ENCODE results near the gene DDX54.

The DDX54 gene

DNA sequence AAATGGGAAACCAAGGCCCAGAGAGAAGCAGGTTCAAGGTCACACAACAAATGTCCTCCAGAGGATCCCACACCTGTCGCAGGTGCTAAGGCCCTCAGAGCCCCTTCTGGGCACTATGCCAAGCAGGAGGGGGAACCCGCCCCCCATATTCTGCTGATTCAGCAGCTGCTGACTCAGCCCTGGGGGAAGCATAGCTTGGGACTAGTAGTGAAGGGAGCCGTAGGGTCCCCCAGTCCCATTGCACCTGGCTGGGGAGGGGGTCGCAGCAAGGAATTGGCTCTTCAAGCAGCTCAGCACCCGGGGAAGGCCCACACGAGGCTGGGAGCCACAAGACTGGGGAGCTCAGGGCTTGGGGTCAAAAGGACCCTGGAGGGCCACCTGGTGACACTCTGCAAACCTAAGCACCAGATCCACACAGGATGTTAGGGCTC is 50.7 kb downstream of the DDX54 start:
- no peak for DNase-seq (ENCODE audit: low read depth)
- in situ Hi-C loops (cut with HindIII; ENCODE audit: low sequenced_read_pairs): no loop called here
- H3K4me3 ChIP-seq (ENCODE audit: low read depth, low read length): no peak overlapping the region
- TF ChIP-seq, protein P1, sequence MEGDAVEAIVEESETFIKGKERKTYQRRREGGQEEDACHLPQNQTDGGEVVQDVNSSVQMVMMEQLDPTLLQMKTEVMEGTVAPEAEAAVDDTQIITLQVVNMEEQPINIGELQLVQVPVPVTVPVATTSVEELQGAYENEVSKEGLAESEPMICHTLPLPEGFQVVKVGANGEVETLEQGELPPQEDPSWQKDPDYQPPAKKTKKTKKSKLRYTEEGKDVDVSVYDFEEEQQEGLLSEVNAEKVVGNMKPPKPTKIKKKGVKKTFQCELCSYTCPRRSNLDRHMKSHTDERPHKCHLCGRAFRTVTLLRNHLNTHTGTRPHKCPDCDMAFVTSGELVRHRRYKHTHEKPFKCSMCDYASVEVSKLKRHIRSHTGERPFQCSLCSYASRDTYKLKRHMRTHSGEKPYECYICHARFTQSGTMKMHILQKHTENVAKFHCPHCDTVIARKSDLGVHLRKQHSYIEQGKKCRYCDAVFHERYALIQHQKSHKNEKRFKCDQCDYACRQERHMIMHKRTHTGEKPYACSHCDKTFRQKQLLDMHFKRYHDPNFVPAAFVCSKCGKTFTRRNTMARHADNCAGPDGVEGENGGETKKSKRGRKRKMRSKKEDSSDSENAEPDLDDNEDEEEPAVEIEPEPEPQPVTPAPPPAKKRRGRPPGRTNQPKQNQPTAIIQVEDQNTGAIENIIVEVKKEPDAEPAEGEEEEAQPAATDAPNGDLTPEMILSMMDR (IDR thresholded peaks at IDR 0.05; ENCODE audit: low read depth, low read length, missing control alignments): no peak

DNA sequence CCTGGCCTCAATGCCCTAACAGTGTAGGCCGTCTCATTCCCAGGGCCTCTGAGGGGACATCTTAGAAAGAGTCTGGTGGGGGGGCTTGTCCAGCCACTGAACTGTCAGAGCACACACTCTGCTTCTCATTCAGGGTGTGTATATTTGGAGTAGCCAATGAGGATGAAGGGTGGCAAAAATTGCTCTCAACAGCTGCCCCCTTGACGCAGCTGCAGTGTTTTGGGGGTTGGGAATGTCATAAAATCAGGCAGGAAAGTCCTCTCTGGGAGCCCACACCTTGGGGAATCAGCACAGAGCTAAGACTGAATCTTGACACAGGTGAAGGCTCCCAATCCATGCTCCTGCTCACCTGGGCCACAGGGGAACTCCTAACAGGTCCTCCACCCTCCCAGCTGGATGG is 51.2 kb downstream of the DDX54 start:
- in situ Hi-C loops (cut with HindIII; ENCODE audit: low sequenced_read_pairs): no loop called here
- TF ChIP-seq, protein P1 (IDR thresholded peaks at IDR 0.05; ENCODE audit: low read depth, low read length, missing control alignments): no peak
- DNase-seq (ENCODE audit: low read depth): no peak
- H3K4me3 ChIP-seq (ENCODE audit: low read depth, low read length): no peak overlapping the region

DNA sequence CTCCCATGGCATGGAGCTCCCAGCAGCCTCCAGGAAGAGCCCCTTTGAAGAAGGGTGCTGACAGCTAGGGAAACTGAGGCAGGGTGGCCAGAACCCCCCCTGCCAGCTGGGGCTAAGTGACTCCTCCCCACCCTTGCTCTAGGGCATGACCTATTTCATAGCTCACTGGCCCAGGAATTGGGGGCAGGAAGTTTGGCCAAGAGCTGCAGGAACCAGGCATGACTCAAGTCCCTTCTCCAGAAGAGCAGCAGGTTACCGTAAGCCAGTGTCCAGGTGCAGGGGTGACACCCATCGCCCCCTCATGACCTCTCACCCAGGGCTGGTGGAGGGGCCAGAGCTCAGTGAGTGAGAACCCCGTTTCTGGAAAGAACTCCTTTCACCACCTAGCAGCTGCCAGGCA is 51.6 kb downstream of the DDX54 start:
- TF ChIP-seq, protein P1 (IDR thresholded peaks at IDR 0.05; ENCODE audit: low read depth, low read length, missing control alignments): no peak
- in situ Hi-C loops (cut with HindIII; ENCODE audit: low sequenced_read_pairs): no loop called here
- no peak for DNase-seq (ENCODE audit: low read depth)
- no peak overlapping the region for H3K4me3 ChIP-seq (ENCODE audit: low read depth, low read length)

DNA sequence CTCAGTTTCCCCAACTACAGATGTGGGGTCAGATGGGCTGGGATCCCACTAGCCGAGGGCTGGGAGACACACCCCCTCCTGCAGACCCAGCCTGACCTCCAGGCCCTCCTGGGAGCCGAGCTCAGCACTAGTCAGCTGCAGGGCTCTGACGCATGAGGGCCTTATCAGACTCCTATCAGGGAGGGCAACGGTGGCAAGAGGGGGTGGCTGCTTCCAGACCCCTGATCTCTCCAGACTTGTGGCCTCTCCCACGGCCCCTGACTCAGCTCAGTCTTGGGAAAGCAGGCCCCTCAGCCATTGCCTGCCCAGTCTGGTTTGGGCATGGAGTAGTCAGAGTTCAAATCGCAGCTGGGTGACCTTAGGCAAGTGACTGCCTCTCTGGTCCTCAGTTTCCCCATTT is 52.2 kb downstream of the DDX54 start:
- TF ChIP-seq, protein P1 (IDR thresholded peaks at IDR 0.05; ENCODE audit: low read depth, low read length, missing control alignments): no peak
- no peak overlapping the region for H3K4me3 ChIP-seq (ENCODE audit: low read depth, low read length)
- in situ Hi-C loops (cut with HindIII; ENCODE audit: low sequenced_read_pairs): no loop called here
- DNase-seq (ENCODE audit: low read depth): no peak

DNA sequence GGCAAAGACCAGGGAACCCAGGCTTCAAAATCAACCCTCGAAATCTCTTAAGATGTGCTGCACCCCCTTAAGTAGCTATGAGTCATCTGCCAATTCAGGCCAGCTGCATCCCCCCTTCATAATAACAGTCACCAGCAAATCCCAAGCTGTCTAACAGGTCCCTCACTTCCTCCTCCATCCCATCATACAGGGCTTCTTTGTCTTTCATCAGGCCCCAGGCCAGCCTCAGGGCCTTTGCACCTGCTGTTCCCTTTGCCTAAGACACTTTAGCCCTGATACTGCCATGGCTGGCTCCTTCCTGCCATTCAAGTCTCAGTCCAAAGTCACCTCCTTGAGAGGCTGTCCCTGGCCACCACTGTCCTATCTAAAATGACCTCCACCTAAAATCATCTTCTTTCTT is 53.7 kb downstream of the DDX54 start:
- in situ Hi-C loops (cut with HindIII; ENCODE audit: low sequenced_read_pairs): no loop called here
- TF ChIP-seq, protein P1 (IDR thresholded peaks at IDR 0.05; ENCODE audit: low read depth, low read length, missing control alignments): no peak
- no peak overlapping the region for H3K4me3 ChIP-seq (ENCODE audit: low read depth, low read length)
- DNase-seq (ENCODE audit: low read depth): no peak

DNA sequence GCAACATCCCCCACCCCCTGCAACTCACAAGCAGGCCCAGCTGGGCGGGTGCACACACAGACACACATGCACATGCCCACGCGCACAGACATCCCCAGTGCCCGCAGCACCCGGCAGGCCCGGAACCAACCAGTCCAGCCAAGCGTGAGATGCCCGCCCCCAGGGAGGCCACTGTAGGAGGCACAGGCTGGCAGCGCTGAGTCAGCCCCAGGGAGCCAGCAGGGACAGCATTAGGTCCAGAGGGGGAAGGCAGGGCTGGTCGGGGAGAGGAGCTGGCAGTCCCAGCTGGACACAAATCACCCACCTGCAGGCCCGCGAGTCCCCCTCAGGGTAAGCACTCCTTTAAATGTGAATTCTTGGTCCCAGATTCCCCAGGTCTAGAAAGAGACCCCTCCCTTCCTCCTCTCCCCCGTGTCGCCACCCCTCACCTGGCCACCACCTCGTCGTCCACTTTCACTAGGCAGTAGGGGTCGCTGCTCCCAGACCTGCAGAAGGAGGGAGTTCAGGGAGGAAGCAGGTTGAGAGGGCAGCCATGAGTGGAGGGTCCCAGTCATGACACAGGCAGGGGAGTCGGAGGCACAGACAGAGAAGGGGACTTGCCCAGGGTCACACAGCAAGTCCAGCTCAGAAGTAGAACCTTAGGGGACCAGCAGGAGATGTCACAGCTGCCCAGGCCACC is 54.7 kb downstream of the DDX54 start:
- in situ Hi-C loops (cut with HindIII; ENCODE audit: low sequenced_read_pairs): no loop called here

More for the DNA sequence above, 54.7 kb downstream of the DDX54 start:
- TF ChIP-seq, protein P1 (IDR thresholded peaks at IDR 0.05; ENCODE audit: low read depth, low read length, missing control alignments): peak; percentile 38
- H3K4me3 ChIP-seq (ENCODE audit: low read depth, low read length): no peak overlapping the region
- DNase-seq (ENCODE audit: low read depth): no peak

All from astrocyte of the cerebellum (primary cell).